ENCODE data around the gene CNIH3.

Gene CNIH3

GRCh38 chr1:224616756-224617409 lies 766 bp downstream of the CNIH3 start:
- DNase-seq (ENCODE audit: low spot score) = no peak

GRCh38 chr1:224617410-224618355 lies 1.6 kb downstream of the CNIH3 start:
- no peak for DNase-seq (ENCODE audit: low spot score)

- no peak for DNase-seq (ENCODE audit: low spot score)
Observed at GRCh38 chr1:224619209-224619608, 3.1 kb downstream of the CNIH3 start.

GRCh38 chr1:224620105-224620504 lies 4.0 kb downstream of the CNIH3 start:
- DNase-seq (ENCODE audit: low spot score) = no peak

GRCh38 chr1:224621813-224622682 lies 5.9 kb downstream of the CNIH3 start:
- DNase-seq (ENCODE audit: low spot score) = no peak

GRCh38 chr1:224622831-224623230 lies 6.7 kb downstream of the CNIH3 start:
- no peak for DNase-seq (ENCODE audit: low spot score)

GRCh38 chr1:224623310-224623714 lies 7.2 kb downstream of the CNIH3 start:
- no peak for DNase-seq (ENCODE audit: low spot score)

- DNase-seq (ENCODE audit: low spot score) = no peak
Observed at GRCh38 chr1:224623743-224624333, 7.7 kb downstream of the CNIH3 start.

- DNase-seq (ENCODE audit: low spot score) = no peak
Observed at GRCh38 chr1:224624432-224624831, 8.3 kb downstream of the CNIH3 start.

- DNase-seq (ENCODE audit: low spot score) = no peak
Observed at GRCh38 chr1:224626042-224626441, 9.9 kb downstream of the CNIH3 start.

- no peak for DNase-seq (ENCODE audit: low spot score)
Observed at GRCh38 chr1:224629965-224630364, 13.8 kb downstream of the CNIH3 start.

- DNase-seq (ENCODE audit: low spot score) = no peak
Observed at GRCh38 chr1:224631462-224632115, 15.5 kb downstream of the CNIH3 start.

GRCh38 chr1:224632381-224632871 lies 16.3 kb downstream of the CNIH3 start:
- no peak for DNase-seq (ENCODE audit: low spot score)

GRCh38 chr1:224632921-224633321 lies 16.8 kb downstream of the CNIH3 start:
- no peak for DNase-seq (ENCODE audit: low spot score)

GRCh38 chr1:224635356-224635755 lies 19.2 kb downstream of the CNIH3 start:
- DNase-seq (ENCODE audit: low spot score) = no peak

- DNase-seq (ENCODE audit: low spot score) = no peak
Observed at GRCh38 chr1:224637515-224637914, 21.4 kb downstream of the CNIH3 start.

GRCh38 chr1:224637936-224638335 lies 21.8 kb downstream of the CNIH3 start:
- DNase-seq (ENCODE audit: low spot score) = no peak

- DNase-seq (ENCODE audit: low spot score) = no peak
Observed at GRCh38 chr1:224639426-224639975, 23.4 kb downstream of the CNIH3 start.

GRCh38 chr1:224640018-224640417 lies 23.9 kb downstream of the CNIH3 start:
- no peak for DNase-seq (ENCODE audit: low spot score)

- DNase-seq (ENCODE audit: low spot score) = no peak
Observed at GRCh38 chr1:224640587-224640986, 24.5 kb downstream of the CNIH3 start.

GRCh38 chr1:224641030-224641429 lies 24.9 kb downstream of the CNIH3 start:
- no peak for DNase-seq (ENCODE audit: low spot score)

All from globus pallidus (tissue), 1 donor.